HG02798 (cell line): ENCODE results near the gene SLC6A6.

ENCODE experiments used
- ATAC-seq: cut with Tn5 transposase; IDR thresholded peaks from one replicate; pipeline ENCODE4 v1.9.1; 2021; ENCODE audit warnings: mild to moderate bottlenecking; ENCODE audit not compliant: unreplicated experiment, poor library complexity

The SLC6A6 gene

GRCh38 chr3:14414846-14415464 is 12.5 kb downstream of the SLC6A6 start:
- ATAC-seq = no peak

GRCh38 chr3:14415501-14415900 is 13.1 kb downstream of the SLC6A6 start:
- no peak for ATAC-seq

- ATAC-seq = no peak
Observed at GRCh38 chr3:14416453-14416852, 14.0 kb downstream of the SLC6A6 start.

GRCh38 chr3:14418296-14419250 is 16.2 kb downstream of the SLC6A6 start:
- ATAC-seq = no peak

GRCh38 chr3:14422016-14422963 is 19.9 kb downstream of the SLC6A6 start:
- ATAC-seq = no peak

- no peak for ATAC-seq
Observed at GRCh38 chr3:14423197-14423743, 20.9 kb downstream of the SLC6A6 start.

GRCh38 chr3:14423963-14424362 is 21.6 kb downstream of the SLC6A6 start:
- no peak for ATAC-seq

GRCh38 chr3:14424711-14425580 is 22.5 kb downstream of the SLC6A6 start:
- no peak for ATAC-seq

- ATAC-seq = peak; percentile 49
Observed at GRCh38 chr3:14425581-14426304, 23.3 kb downstream of the SLC6A6 start.

- ATAC-seq = no peak
Observed at GRCh38 chr3:14426305-14426620, 23.9 kb downstream of the SLC6A6 start.

GRCh38 chr3:14428087-14429033 is 26.0 kb downstream of the SLC6A6 start:
- ATAC-seq = no peak

- no peak for ATAC-seq
Observed at GRCh38 chr3:14429237-14429636, 26.8 kb downstream of the SLC6A6 start.

GRCh38 chr3:14429640-14430039 is 27.2 kb downstream of the SLC6A6 start:
- ATAC-seq = no peak

- no peak for ATAC-seq
Observed at GRCh38 chr3:14430053-14430452, 27.6 kb downstream of the SLC6A6 start.

- no peak for ATAC-seq
Observed at GRCh38 chr3:14430706-14431451, 28.5 kb downstream of the SLC6A6 start.

- peak; percentile 18 for ATAC-seq
Observed at GRCh38 chr3:14431452-14431916, 29.1 kb downstream of the SLC6A6 start.
